HL-60 (cell line): ENCODE measurements around the gene IRAK3.
"Not testable (repeated sequence)": the region's sequence is repeated elsewhere in the genome, so short reads cannot be mapped to it uniquely, and the experiment has no call there.

ENCODE experiments used
- GABPA ChIP-seq: IDR thresholded peaks from 2 replicates; pipeline ENCODE4 v1.6.1; 2012; ENCODE audit warnings: low read depth
- POLR2AphosphoS5 ChIP-seq: IDR thresholded peaks from 2 replicates; pipeline ENCODE4 v1.6.1; 2012; ENCODE audit warnings: low read depth
- REST ChIP-seq: IDR thresholded peaks from 2 replicates; pipeline ENCODE4 v1.6.1; 2012; ENCODE audit warnings: low read depth; ENCODE audit not compliant: insufficient replicate concordance
- SPI1 ChIP-seq: IDR thresholded peaks from 2 replicates; pipeline ENCODE4 v1.6.1; 2012; ENCODE audit warnings: low read depth, mild to moderate bottlenecking, borderline replicate concordance
- TF ChIP-seq, protein P1 (sequence below): IDR thresholded peaks from one replicate; pipeline ENCODE4 v1.5.1; 2011; ENCODE audit warnings: low read length, control low read depth, inconsistent platforms; ENCODE audit not compliant: insufficient read depth

DNA sequence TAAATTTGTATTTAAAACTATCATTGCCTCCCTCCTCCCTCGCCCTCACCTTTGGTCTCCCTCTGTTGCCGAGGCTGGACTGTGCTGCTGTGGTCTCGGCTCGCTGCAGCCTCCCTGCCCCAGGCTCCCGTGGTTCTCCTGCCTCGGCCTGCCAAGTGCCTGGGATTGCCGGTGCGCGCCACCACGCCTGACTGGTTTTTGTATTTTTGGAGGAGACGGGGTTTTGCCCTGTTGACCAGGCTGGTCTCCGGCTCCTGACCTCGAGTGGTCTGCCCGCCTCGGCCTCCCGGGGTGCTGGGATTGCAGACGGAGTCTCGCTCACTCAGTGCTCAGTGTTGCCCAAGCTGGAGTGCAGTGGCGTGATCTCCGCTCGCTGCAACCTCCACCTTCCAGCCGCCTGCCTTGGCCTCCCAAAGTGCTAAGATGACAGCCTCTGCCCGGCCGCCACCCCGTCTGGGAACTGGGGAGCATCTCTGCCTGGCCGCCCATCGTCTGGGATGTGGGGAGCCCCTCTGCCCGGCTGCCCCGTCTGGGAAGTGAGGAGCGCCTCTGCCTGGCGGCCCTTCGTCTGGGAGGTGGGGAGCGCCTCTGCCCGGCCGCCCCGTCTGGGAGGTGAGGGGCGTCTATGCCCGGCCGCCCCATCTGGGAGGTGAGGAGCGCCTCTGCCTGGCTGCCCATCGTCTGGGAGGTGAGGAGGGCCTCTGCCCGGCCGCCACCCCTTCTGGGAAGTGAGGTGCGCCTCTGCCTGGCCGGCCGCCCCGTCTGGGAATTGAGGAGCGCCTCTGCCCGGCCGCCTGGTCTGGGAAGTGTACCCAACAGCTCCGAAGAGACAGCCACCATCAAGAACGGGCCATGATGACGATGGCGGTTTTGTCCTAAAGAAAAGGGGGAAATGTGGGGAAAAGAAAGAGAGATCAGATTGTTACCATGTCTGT lies 14.4 kb upstream of the IRAK3 start:
- TF ChIP-seq, protein P1, sequence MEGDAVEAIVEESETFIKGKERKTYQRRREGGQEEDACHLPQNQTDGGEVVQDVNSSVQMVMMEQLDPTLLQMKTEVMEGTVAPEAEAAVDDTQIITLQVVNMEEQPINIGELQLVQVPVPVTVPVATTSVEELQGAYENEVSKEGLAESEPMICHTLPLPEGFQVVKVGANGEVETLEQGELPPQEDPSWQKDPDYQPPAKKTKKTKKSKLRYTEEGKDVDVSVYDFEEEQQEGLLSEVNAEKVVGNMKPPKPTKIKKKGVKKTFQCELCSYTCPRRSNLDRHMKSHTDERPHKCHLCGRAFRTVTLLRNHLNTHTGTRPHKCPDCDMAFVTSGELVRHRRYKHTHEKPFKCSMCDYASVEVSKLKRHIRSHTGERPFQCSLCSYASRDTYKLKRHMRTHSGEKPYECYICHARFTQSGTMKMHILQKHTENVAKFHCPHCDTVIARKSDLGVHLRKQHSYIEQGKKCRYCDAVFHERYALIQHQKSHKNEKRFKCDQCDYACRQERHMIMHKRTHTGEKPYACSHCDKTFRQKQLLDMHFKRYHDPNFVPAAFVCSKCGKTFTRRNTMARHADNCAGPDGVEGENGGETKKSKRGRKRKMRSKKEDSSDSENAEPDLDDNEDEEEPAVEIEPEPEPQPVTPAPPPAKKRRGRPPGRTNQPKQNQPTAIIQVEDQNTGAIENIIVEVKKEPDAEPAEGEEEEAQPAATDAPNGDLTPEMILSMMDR = not testable (repeated sequence)
- TF ChIP-seq POLR2AphosphoS5, REST, SPI1, GABPA: not testable (repeated sequence)
